LNCaP clone FGC (cell line): Measurements from ENCODE around the gene HOGA1.
A peak's percentile ranks its signal among the peaks of the same experiment; 100 is the strongest.

Source experiments
- DNase-seq: peaks from one replicate; pipeline ENCODE4 v3.0.0-alpha.2; 2011; ENCODE audit warnings: low read depth
- H3K4me3 ChIP-seq: 2 replicates; pipeline ENCODE4 v1.5.1; 2011; ENCODE audit warnings: mild to moderate bottlenecking, low read depth, low read length, control low read depth
- CTCF ChIP-seq: IDR thresholded peaks from 2 replicates; pipeline ENCODE4 v1.5.1; 2012; ENCODE audit warnings: mild to moderate bottlenecking; ENCODE audit not compliant: control insufficient read depth, insufficient read depth; ENCODE audit errors: extremely low read depth

HOGA1 gene

GRCh38 chr10:97627731-97628130, 43.5 kb downstream of the HOGA1 start:
- TF ChIP-seq CTCF: no peak
- no peak for DNase-seq
- H3K4me3 ChIP-seq: no peak overlapping the region

- DNase-seq: no peak
- H3K4me3 ChIP-seq: no peak overlapping the region
- no peak for TF ChIP-seq CTCF
These were observed 44.0 kb downstream of the HOGA1 start for GRCh38 chr10:97628228-97628627.

GRCh38 chr10:97629289-97629688, 45.1 kb downstream of the HOGA1 start:
- DNase-seq: no peak
- H3K4me3 ChIP-seq: no peak overlapping the region
- TF ChIP-seq CTCF: no peak

GRCh38 chr10:97631098-97631497, 46.9 kb downstream of the HOGA1 start:
- no peak overlapping the region for H3K4me3 ChIP-seq
- DNase-seq: no peak
- TF ChIP-seq CTCF: no peak

GRCh38 chr10:97632949-97633884, 49.0 kb downstream of the HOGA1 start, which contains the start of gene MORN4:
Gene MORN4 (minus strand): TSS chr10:97633500. CDS start chr10:97619653, 13,847 bp downstream.
- peak; percentile 71 for DNase-seq
- peak within 1 kb of the TSS; percentile 93 for H3K4me3 ChIP-seq
- TF ChIP-seq CTCF: no peak

GRCh38 chr10:97633921-97634320, 49.7 kb downstream of the HOGA1 start:
- DNase-seq: no peak
- H3K4me3 ChIP-seq: peak overlapping the region; percentile 93
- no peak for TF ChIP-seq CTCF
